Prostate gland (tissue), 2 donors: ENCODE data around the gene TMPRSS7. TPM values are rescaled to one million over a fixed set of nuclear protein-coding genes. Genes with fewer than 3 reads are reported as not detected.

Experiments used
- DNase-seq: peaks from one replicate; pipeline ENCODE4 v3.0.0-alpha.2; 2019; ENCODE audit warnings: low spot score
- H3K27ac ChIP-seq, 2 donors: fragments of 200-600 bp; sonication (generic); 2 replicates each; pipeline ENCODE4 v1.5.1; 2017 to 2019
- H3K27me3 ChIP-seq: fragments of 200-600 bp; sonication (generic); replicated peaks from 2 replicates; pipeline ENCODE4 v1.5.1; 2019; ENCODE audit not compliant: insufficient read depth
- H3K36me3 ChIP-seq, 2 donors: fragments of 200-600 bp; sonication (generic); 1 replicate in 1 of 2; 2 replicates in 1 of 2; pipeline versions ENCODE4 v1.5.1 to v1.8.1; 2017 to 2019
- H3K4me1 ChIP-seq: fragments of 200-600 bp; sonication (generic); replicated peaks from 2 replicates; pipeline ENCODE4 v1.5.1; 2019
- H3K4me3 ChIP-seq, 2 donors: fragments of 200-600 bp; sonication (generic); 2 replicates each; pipeline ENCODE4 v1.5.1; 2017 to 2019
- H3K9me3 ChIP-seq: fragments of 200-600 bp; sonication (generic); 2 replicates; pipeline ENCODE4 v1.5.1; 2017
- POLR2A ChIP-seq: fragments of 450-650 bp; IDR thresholded peaks from one replicate; pipeline ENCODE4 v1.6.1; 2016; ENCODE audit warnings: antibody characterized with exemption, mild to moderate bottlenecking
- POLR2AphosphoS5 ChIP-seq: sonication (generic); formaldehyde crosslinking; IDR thresholded peaks from one replicate; pipeline ENCODE4 v1.6.1; 2017; ENCODE audit warnings: antibody characterized with exemption
- WGBS: methylation state at CpG from one replicate; pipeline ENCODE4 v1.1.5; 2018; 5-methylcytosine and 5-hydroxymethylcytosine counted together
- intact Hi-C: fragments of 100-400 bp; cut with DNase I; formaldehyde crosslinking; loops from one replicate; pipeline ENCODE4 v1.14.2; 2022
- total RNA-seq, 2 donors: library from RNA; depleted of rRNA; stranded (reverse); fragments of >200 nt; gene quantifications; one replicate each; pipeline ENCODE4 v1.1.0, GENCODE V29; 2016
- TF ChIP-seq, protein P1 (sequence below), 4 experiments: fragments of 200-600 bp in 2 of 4; fragments of 450-650 bp in 2 of 4; sonication (generic) in 2 of 4; IDR thresholded peaks; 1 replicate in 3 of 4; 2 replicates in 1 of 4; pipeline ENCODE4 v1.5.1; 2016 to 2019; ENCODE audit warnings: antibody characterized with exemption in 4 of 4, mild to moderate bottlenecking in 2 of 4, moderate library complexity in 2 of 4

TMPRSS7 gene
- total RNA-seq, 2 donors from 2014 or later: not detected

GRCh38 chr3:112019716-112020115 is 14.8 kb upstream of the TMPRSS7 start:
- 73% methylated on average over 1 of the region's 1 CpG for WGBS
- Histone ChIP-seq H3K27me3 (no peaks in the 10 kb centered on the region), H3K27ac (no peak overlapping the region), H3K9me3 (no peaks in the 10 kb centered on the region), H3K4me3 (no peak overlapping the region), H3K4me1 (no peaks in the 10 kb centered on the region), H3K36me3 (no peaks in the 10 kb centered on the region)
- no peak for DNase-seq
- intact Hi-C loops: no loop called here
- TF ChIP-seq POLR2AphosphoS5: no peak
- TF ChIP-seq POLR2A: no peak
- TF ChIP-seq, protein P1, sequence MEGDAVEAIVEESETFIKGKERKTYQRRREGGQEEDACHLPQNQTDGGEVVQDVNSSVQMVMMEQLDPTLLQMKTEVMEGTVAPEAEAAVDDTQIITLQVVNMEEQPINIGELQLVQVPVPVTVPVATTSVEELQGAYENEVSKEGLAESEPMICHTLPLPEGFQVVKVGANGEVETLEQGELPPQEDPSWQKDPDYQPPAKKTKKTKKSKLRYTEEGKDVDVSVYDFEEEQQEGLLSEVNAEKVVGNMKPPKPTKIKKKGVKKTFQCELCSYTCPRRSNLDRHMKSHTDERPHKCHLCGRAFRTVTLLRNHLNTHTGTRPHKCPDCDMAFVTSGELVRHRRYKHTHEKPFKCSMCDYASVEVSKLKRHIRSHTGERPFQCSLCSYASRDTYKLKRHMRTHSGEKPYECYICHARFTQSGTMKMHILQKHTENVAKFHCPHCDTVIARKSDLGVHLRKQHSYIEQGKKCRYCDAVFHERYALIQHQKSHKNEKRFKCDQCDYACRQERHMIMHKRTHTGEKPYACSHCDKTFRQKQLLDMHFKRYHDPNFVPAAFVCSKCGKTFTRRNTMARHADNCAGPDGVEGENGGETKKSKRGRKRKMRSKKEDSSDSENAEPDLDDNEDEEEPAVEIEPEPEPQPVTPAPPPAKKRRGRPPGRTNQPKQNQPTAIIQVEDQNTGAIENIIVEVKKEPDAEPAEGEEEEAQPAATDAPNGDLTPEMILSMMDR (IDR thresholded peaks at IDR 0.05): no peak

DNA sequence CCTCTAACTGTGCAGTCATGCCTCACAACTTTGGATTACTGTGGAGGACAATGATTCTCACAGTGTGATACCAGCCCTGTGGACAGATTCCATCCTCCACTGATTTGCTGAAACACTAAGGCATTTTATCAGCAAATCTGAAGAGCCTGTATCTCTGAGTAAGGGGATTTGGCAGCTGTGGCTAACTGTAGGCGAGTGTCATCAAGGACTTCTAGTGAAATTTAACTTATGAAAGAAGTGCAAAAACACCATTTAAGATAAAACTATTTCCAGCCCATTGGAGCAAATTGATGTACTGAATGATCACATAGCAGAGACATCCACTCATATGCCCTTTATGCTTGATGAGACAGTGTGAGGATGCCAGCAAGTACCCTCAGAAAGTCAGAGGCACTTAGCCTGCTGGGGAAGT is 13.9 kb upstream of the TMPRSS7 start:
- TF ChIP-seq POLR2AphosphoS5 (no peak), POLR2A (no peak)
- TF ChIP-seq, protein P1 (IDR thresholded peaks at IDR 0.05): no peak
- H3K9me3 ChIP-seq: no peaks in the 10 kb centered on the region
- no peaks in the 10 kb centered on the region for H3K4me1 ChIP-seq
- H3K27me3 ChIP-seq: no peaks in the 10 kb centered on the region
- intact Hi-C loops: no loop called here
- 88% methylated on average over 1 of the region's 1 CpG for WGBS
- no peak overlapping the region for H3K27ac ChIP-seq
- H3K4me3 ChIP-seq: no peak overlapping the region
- DNase-seq: no peak
- no peaks in the 10 kb centered on the region for H3K36me3 ChIP-seq

- Histone ChIP-seq H3K27ac (no peak overlapping the region), H3K4me1 (no peaks in the 10 kb centered on the region), H3K27me3 (no peaks in the 10 kb centered on the region), H3K36me3 (no peaks in the 10 kb centered on the region), H3K9me3 (no peaks in the 10 kb centered on the region), H3K4me3 (no peak overlapping the region)
- 96% methylated on average over 4 of the region's 4 CpGs for WGBS
- intact Hi-C loops: no loop called here
- no peak for DNase-seq
- TF ChIP-seq POLR2AphosphoS5: no peak
- no peak for TF ChIP-seq POLR2A
- TF ChIP-seq, protein P1 (IDR thresholded peaks at IDR 0.05): no peak
Observed at GRCh38 chr3:112027142-112027541, 7.4 kb upstream of the TMPRSS7 start.

DNA sequence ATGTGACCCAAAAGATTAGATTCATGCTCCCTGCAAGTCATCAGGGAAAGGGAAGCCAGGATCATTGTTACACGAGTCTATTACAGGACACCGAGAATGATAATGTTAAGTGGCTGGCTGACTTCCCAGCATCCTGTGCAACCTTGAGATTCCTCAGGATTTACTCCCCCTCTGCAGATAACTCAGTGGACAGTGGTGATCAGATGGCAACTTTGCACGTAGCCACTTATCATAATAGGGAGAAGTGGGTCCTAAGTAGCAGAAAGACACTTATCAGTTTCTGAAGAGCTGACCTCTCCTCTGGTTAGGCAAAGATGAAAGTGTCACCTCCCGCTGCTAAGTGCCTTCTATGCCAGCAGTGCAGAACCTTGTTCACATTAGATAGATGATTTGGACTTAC is 6.7 kb upstream of the TMPRSS7 start:
- Histone ChIP-seq H3K27me3 (no peaks in the 10 kb centered on the region), H3K27ac (no peak overlapping the region), H3K9me3 (no peaks in the 10 kb centered on the region), H3K4me3 (no peak overlapping the region), H3K4me1 (no peaks in the 10 kb centered on the region), H3K36me3 (no peaks in the 10 kb centered on the region)
- DNase-seq: no peak
- WGBS: 72% methylated on average over 4 of the region's 4 CpGs
- intact Hi-C loops: no loop called here
- TF ChIP-seq POLR2AphosphoS5: no peak
- TF ChIP-seq POLR2A: no peak
- TF ChIP-seq, protein P1 (IDR thresholded peaks at IDR 0.05): no peak

DNA sequence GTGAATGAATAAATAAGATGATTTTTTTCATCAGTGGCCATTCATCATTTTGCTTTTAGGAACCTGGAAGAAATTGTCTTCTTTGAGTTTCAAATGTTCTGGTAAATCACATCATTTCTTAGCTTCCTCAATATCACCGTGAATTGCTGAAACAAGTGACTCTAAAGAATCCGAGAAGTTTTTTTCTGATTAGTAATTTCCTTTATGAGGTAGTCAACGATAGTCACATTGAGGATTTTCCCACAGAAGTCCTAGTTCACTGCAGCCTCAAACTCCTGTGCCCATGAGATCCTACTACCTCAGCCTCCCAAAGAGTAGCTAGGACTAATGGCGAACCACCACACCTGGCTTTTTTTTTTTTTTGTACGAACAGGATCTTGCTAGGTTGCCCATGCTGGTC is 3.6 kb upstream of the TMPRSS7 start:
- DNase-seq: no peak
- WGBS: 95% methylated on average over 5 of the region's 5 CpGs
- intact Hi-C loops: no loop called here

More for the DNA sequence above, 3.6 kb upstream of the TMPRSS7 start:
- TF ChIP-seq POLR2AphosphoS5 (no peak), POLR2A (no peak)
- TF ChIP-seq, protein P1 (IDR thresholded peaks at IDR 0.05): no peak
- Histone ChIP-seq H3K27me3 (no peaks in the 10 kb centered on the region), H3K4me1 (no peaks in the 10 kb centered on the region), H3K9me3 (no peaks in the 10 kb centered on the region), H3K36me3 (no peaks in the 10 kb centered on the region), H3K27ac (no peak overlapping the region), H3K4me3 (no peak overlapping the region)
